SK-N-MC (cell line): ENCODE measurements around the gene GANC.

Source experiments
- EZH2 ChIP-seq: fragments of 200-600 bp; sonication (generic); IDR thresholded peaks from one replicate; pipeline ENCODE4 v1.6.1; 2017; ENCODE audit warnings: antibody characterized with exemption
- FOXP2 ChIP-seq: optimal IDR thresholded peaks from 2 replicates; pipeline ENCODE3; 2011; ENCODE audit warnings: mild to moderate bottlenecking, moderate library complexity; ENCODE audit not compliant: insufficient read depth; ENCODE audit errors: extremely low read length, control extremely low read depth
- POLR2AphosphoS5 ChIP-seq: IDR thresholded peaks from 2 replicates; pipeline ENCODE4 v1.6.1; 2012; ENCODE audit warnings: mild to moderate bottlenecking, low read depth, low read length, borderline replicate concordance

GRCh38 chr15:42401544-42402454 lies 128.8 kb downstream of the GANC start:
- TF ChIP-seq POLR2AphosphoS5 (no peak), EZH2 (no peak), FOXP2 (no peak)
